SKM-1 (cell line): ENCODE results near the gene SPTAN1.
"Not testable (repeated sequence)": the region's sequence is repeated elsewhere in the genome, so short reads cannot be mapped to it uniquely, and the experiment has no call there.

Experiments
- DNase-seq: peaks from one replicate; lab custom pipeline; 2025; ENCODE audit not compliant: unreplicated experiment; lab: John Stamatoyannopoulos, UW

Gene SPTAN1

DNA sequence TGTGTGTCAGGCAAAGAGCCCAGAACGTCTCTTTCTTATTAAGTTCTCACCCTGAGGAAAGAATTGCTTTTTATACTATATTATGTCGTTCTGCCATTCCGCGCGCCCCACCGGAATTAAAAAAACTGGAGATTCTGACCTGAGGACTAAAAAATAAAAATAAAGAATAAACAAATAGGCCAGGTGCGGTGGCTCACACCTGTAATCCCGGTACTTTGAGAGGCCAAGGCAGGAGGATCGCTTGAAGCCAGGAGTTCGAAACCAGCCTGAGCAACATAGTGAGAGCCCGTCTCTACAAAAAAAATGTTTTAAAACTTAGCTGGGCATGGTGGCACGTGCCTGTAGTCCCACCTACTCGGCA is 104.9 kb downstream of the SPTAN1 start:
- DNase-seq: no peak

DNA sequence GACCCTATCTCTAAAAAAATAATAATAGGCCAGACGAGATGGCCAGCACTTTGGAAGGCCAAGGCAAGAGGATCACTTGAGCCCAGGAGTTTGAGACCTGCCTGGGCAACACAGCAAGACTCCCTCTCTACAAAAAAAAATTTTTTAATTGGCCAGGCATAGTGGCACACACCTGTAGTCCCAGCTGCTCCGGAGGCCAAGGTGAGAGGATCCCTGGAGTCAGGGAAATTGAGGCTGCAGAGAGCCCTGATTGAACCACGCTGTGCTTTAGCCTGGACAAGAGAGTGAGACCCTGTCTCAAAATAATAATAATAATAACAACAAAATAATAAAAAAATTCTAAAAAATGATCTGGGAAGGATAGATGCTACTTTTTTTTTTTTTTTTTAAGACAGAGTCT is 105.4 kb downstream of the SPTAN1 start:
- no peak for DNase-seq

DNA sequence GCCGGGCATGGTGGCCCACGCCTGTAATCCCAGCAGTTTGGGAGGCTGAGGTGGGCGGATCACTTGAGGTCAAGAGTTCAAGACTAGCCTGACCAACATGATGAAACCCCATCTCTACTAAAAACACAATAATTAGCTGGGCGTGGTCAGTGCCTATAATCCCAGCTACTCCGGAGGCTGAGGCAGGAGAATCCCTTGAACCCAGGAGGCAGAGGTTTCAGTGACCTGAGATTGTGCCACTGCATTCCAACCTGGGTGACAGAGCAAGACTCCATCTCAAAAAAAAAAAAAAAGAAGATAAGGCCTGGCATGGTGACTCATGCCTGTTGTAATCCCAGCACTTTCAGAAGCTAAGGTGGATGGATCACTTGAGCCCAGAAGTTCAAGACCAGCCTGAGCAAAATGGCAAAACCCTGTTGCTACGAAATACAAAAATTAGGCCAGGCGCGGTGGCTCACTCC is 114.1 kb downstream of the SPTAN1 start:
- not testable (repeated sequence) for DNase-seq

DNA sequence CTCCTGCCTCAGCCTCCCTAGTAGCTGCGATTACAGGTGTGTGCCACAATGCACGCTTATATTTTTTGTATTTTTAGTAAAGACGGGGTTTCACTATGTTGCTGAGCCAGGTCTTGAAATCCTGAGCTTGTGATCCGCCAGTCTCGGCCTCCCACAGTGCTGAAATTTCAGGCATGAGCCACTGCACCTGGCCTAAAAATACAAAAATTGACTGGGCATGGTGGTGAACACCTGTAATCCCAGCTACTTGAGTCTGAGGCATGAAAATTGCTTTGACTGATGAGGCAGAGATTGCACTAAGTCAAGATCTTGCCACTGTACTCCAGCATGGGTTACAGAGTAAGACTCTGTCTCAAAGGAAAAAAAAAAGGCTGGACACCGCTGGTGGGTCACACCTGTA is 117.4 kb downstream of the SPTAN1 start:
- no peak for DNase-seq

DNA sequence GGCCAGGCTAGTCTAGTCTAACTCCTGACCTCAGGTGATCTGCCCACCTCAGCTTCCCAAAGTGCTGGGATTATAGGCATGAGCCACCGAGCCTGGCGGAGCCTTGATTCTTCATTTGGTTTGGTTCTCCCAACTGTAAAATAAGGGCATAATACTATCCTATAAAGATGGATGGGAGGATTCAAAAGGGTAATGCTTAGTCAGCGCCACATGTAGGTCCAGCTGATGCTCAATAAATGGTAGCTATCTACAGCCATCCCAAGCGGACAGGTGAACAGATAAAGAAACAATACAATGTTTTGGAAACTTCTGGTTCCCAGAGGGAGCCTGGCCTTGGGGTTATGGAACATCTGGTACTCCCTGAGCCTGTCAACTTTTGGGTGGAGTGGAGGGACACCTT is 123.0 kb downstream of the SPTAN1 start:
- no peak for DNase-seq

DNA sequence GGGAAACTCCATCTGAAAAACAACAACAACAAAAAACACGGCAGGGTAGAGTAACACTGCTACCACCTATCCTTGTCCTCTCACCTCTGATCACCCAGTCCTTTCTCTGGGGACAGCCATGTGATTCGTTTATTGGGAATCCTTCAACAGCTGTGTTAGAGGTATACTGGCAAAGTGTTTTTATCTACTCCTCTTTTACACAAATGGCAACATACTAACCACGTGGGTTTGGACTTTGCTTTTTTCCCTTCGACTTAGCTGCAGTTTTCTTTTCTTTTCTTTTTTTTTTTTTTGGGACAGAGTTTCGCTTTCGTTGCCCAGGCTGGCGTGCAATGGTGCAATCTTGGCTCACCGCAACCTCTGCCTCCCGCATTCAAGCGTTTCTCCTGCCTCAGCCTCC is 125.4 kb downstream of the SPTAN1 start:
- no peak for DNase-seq
